Measurements from ENCODE around the gene VWA5A.

The VWA5A gene

GRCh38 chr11:124096364-124096763 lies 18.9 kb upstream of the VWA5A start:
- H3K4me1 ChIP-seq (ENCODE audit: control insufficient read depth, insufficient read depth, low read length), result no peaks in the 10 kb centered on the region
- H3K4me3 ChIP-seq (ENCODE audit: low read length), result no peak overlapping the region
- H3K4me2 ChIP-seq (ENCODE audit: low read length), result no peak overlapping the region
- H3K27me3 ChIP-seq (ENCODE audit: control insufficient read depth, insufficient read depth, low read length), result peaks cover 9% of the 10 kb centered on the region
- H3K36me3 ChIP-seq (ENCODE audit: insufficient read depth, low read length), result no peaks in the 10 kb centered on the region
- no peaks in the 10 kb centered on the region for H3K9me3 ChIP-seq (replicated peaks; ENCODE audit: low read length)
- no peak overlapping the region for H3K9ac ChIP-seq (ENCODE audit: low read depth, low read length)

- Histone ChIP-seq H3K9ac (ENCODE audit: low read depth, low read length) (no peak overlapping the region), H3K4me1 (ENCODE audit: control insufficient read depth, insufficient read depth, low read length) (no peaks in the 10 kb centered on the region), H3K9me3 (replicated peaks; ENCODE audit: low read length) (no peaks in the 10 kb centered on the region), H3K4me2 (ENCODE audit: low read length) (no peak overlapping the region), H3K36me3 (ENCODE audit: insufficient read depth, low read length) (no peaks in the 10 kb centered on the region), H3K4me3 (ENCODE audit: low read length) (no peak overlapping the region), H3K27me3 (ENCODE audit: control insufficient read depth, insufficient read depth, low read length) (peaks cover 9% of the 10 kb centered on the region)
Observed at GRCh38 chr11:124098141-124098540, 17.1 kb upstream of the VWA5A start.

GRCh38 chr11:124101737-124102136 lies 13.5 kb upstream of the VWA5A start:
- H3K4me1 ChIP-seq (ENCODE audit: control insufficient read depth, insufficient read depth, low read length), result no peaks in the 10 kb centered on the region
- H3K9me3 ChIP-seq (replicated peaks; ENCODE audit: low read length), result no peaks in the 10 kb centered on the region
- no peak overlapping the region for H3K4me2 ChIP-seq (ENCODE audit: low read length)
- H3K4me3 ChIP-seq (ENCODE audit: low read length), result no peak overlapping the region
- H3K36me3 ChIP-seq (ENCODE audit: insufficient read depth, low read length), result no peaks in the 10 kb centered on the region
- H3K27me3 ChIP-seq (ENCODE audit: control insufficient read depth, insufficient read depth, low read length), result no peaks in the 10 kb centered on the region
- no peak overlapping the region for H3K9ac ChIP-seq (ENCODE audit: low read depth, low read length)

- no peaks in the 10 kb centered on the region for H3K27me3 ChIP-seq (ENCODE audit: control insufficient read depth, insufficient read depth, low read length)
- H3K4me3 ChIP-seq (ENCODE audit: low read length), result no peak overlapping the region
- no peaks in the 10 kb centered on the region for H3K4me1 ChIP-seq (ENCODE audit: control insufficient read depth, insufficient read depth, low read length)
- H3K9me3 ChIP-seq (replicated peaks; ENCODE audit: low read length), result no peaks in the 10 kb centered on the region
- H3K36me3 ChIP-seq (ENCODE audit: insufficient read depth, low read length), result no peaks in the 10 kb centered on the region
- no peak overlapping the region for H3K9ac ChIP-seq (ENCODE audit: low read depth, low read length)
- H3K4me2 ChIP-seq (ENCODE audit: low read length), result no peak overlapping the region
Observed at GRCh38 chr11:124108156-124108555, 7.1 kb upstream of the VWA5A start.

GRCh38 chr11:124109377-124109776 lies 5.9 kb upstream of the VWA5A start:
- Histone ChIP-seq H3K4me2 (ENCODE audit: low read length) (no peak overlapping the region), H3K9ac (ENCODE audit: low read depth, low read length) (no peak overlapping the region), H3K36me3 (ENCODE audit: insufficient read depth, low read length) (no peaks in the 10 kb centered on the region), H3K9me3 (replicated peaks; ENCODE audit: low read length) (no peaks in the 10 kb centered on the region), H3K27me3 (ENCODE audit: control insufficient read depth, insufficient read depth, low read length) (no peaks in the 10 kb centered on the region), H3K4me1 (ENCODE audit: control insufficient read depth, insufficient read depth, low read length) (peaks cover 2% of the 10 kb centered on the region), H3K4me3 (ENCODE audit: low read length) (no peak overlapping the region)

- Histone ChIP-seq H3K4me2 (ENCODE audit: low read length) (no peak overlapping the region), H3K4me3 (ENCODE audit: low read length) (no peak overlapping the region), H3K9ac (ENCODE audit: low read depth, low read length) (no peak overlapping the region)
Observed at GRCh38 chr11:124110201-124110600, 5.0 kb upstream of the VWA5A start.

GRCh38 chr11:124113890-124114289 lies 1.4 kb upstream of the VWA5A start:
- H3K9me3 ChIP-seq (replicated peaks; ENCODE audit: low read length), result no peaks in the 10 kb centered on the region
- H3K4me2 ChIP-seq (ENCODE audit: low read length), result no peak overlapping the region
- H3K4me1 ChIP-seq (ENCODE audit: control insufficient read depth, insufficient read depth, low read length), result peaks cover 14% of the 10 kb centered on the region
- peaks cover 17% of the 10 kb centered on the region for H3K36me3 ChIP-seq (ENCODE audit: insufficient read depth, low read length)
- H3K4me3 ChIP-seq (ENCODE audit: low read length), result no peak overlapping the region
- H3K9ac ChIP-seq (ENCODE audit: low read depth, low read length), result no peak overlapping the region
- no peaks in the 10 kb centered on the region for H3K27me3 ChIP-seq (ENCODE audit: control insufficient read depth, insufficient read depth, low read length)

More at GRCh38 chr11:124110201-124110600, 5.0 kb upstream of the VWA5A start:
- Histone ChIP-seq H3K36me3 (ENCODE audit: insufficient read depth, low read length) (no peaks in the 10 kb centered on the region), H3K27me3 (ENCODE audit: control insufficient read depth, insufficient read depth, low read length) (no peaks in the 10 kb centered on the region), H3K9me3 (replicated peaks; ENCODE audit: low read length) (no peaks in the 10 kb centered on the region), H3K4me1 (ENCODE audit: control insufficient read depth, insufficient read depth, low read length) (peaks cover 7% of the 10 kb centered on the region)

GRCh38 chr11:124115782-124116616 lies 749 bp downstream of the VWA5A start:
- Histone ChIP-seq H3K9me3 (replicated peaks; ENCODE audit: low read length) (no peaks in the 10 kb centered on the region), H3K9ac (ENCODE audit: low read depth, low read length) (peak overlapping the region; percentile 70), H3K27me3 (ENCODE audit: control insufficient read depth, insufficient read depth, low read length) (no peaks in the 10 kb centered on the region), H3K4me1 (ENCODE audit: control insufficient read depth, insufficient read depth, low read length) (peaks cover 14% of the 10 kb centered on the region), H3K36me3 (ENCODE audit: insufficient read depth, low read length) (peaks cover 17% of the 10 kb centered on the region), H3K4me2 (ENCODE audit: low read length) (peak overlapping the region; percentile 89), H3K4me3 (ENCODE audit: low read length) (peak overlapping the region; percentile 76)

- no peak overlapping the region for H3K4me3 ChIP-seq (ENCODE audit: low read length)
- peaks cover 12% of the 10 kb centered on the region for H3K4me1 ChIP-seq (ENCODE audit: control insufficient read depth, insufficient read depth, low read length)
- no peaks in the 10 kb centered on the region for H3K27me3 ChIP-seq (ENCODE audit: control insufficient read depth, insufficient read depth, low read length)
- no peaks in the 10 kb centered on the region for H3K9me3 ChIP-seq (replicated peaks; ENCODE audit: low read length)
- H3K4me2 ChIP-seq (ENCODE audit: low read length), result no peak overlapping the region
- peaks cover 29% of the 10 kb centered on the region for H3K36me3 ChIP-seq (ENCODE audit: insufficient read depth, low read length)
- H3K9ac ChIP-seq (ENCODE audit: low read depth, low read length), result no peak overlapping the region
Observed at GRCh38 chr11:124119103-124119502, 3.9 kb downstream of the VWA5A start.

GRCh38 chr11:124120891-124121290 lies 5.6 kb downstream of the VWA5A start:
- Histone ChIP-seq H3K27me3 (ENCODE audit: control insufficient read depth, insufficient read depth, low read length) (no peaks in the 10 kb centered on the region), H3K36me3 (ENCODE audit: insufficient read depth, low read length) (peaks cover 38% of the 10 kb centered on the region), H3K4me2 (ENCODE audit: low read length) (no peak overlapping the region), H3K9ac (ENCODE audit: low read depth, low read length) (no peak overlapping the region), H3K9me3 (replicated peaks; ENCODE audit: low read length) (no peaks in the 10 kb centered on the region), H3K4me3 (ENCODE audit: low read length) (no peak overlapping the region), H3K4me1 (ENCODE audit: control insufficient read depth, insufficient read depth, low read length) (peaks cover 6% of the 10 kb centered on the region)

GRCh38 chr11:124122123-124122522 lies 6.9 kb downstream of the VWA5A start:
- H3K4me2 ChIP-seq (ENCODE audit: low read length), result no peak overlapping the region
- no peaks in the 10 kb centered on the region for H3K9me3 ChIP-seq (replicated peaks; ENCODE audit: low read length)
- H3K4me3 ChIP-seq (ENCODE audit: low read length), result no peak overlapping the region
- no peak overlapping the region for H3K9ac ChIP-seq (ENCODE audit: low read depth, low read length)
- H3K4me1 ChIP-seq (ENCODE audit: control insufficient read depth, insufficient read depth, low read length), result no peaks in the 10 kb centered on the region
- H3K36me3 ChIP-seq (ENCODE audit: insufficient read depth, low read length), result peaks cover 38% of the 10 kb centered on the region
- no peaks in the 10 kb centered on the region for H3K27me3 ChIP-seq (ENCODE audit: control insufficient read depth, insufficient read depth, low read length)

GRCh38 chr11:124123622-124124021 lies 8.4 kb downstream of the VWA5A start:
- H3K36me3 ChIP-seq (ENCODE audit: insufficient read depth, low read length), result peaks cover 24% of the 10 kb centered on the region
- no peak overlapping the region for H3K9ac ChIP-seq (ENCODE audit: low read depth, low read length)
- no peaks in the 10 kb centered on the region for H3K4me1 ChIP-seq (ENCODE audit: control insufficient read depth, insufficient read depth, low read length)
- no peak overlapping the region for H3K4me3 ChIP-seq (ENCODE audit: low read length)
- no peaks in the 10 kb centered on the region for H3K27me3 ChIP-seq (ENCODE audit: control insufficient read depth, insufficient read depth, low read length)
- no peaks in the 10 kb centered on the region for H3K9me3 ChIP-seq (replicated peaks; ENCODE audit: low read length)
- no peak overlapping the region for H3K4me2 ChIP-seq (ENCODE audit: low read length)
